HL-60 (cell line): Measurements from ENCODE around the gene LSM4.

Source experiments
- CTCF ChIP-seq: IDR thresholded peaks from one replicate; pipeline ENCODE4 v1.5.1; 2011; ENCODE audit warnings: low read length, control low read depth, inconsistent platforms; ENCODE audit not compliant: insufficient read depth
- GABPA ChIP-seq: IDR thresholded peaks from 2 replicates; pipeline ENCODE4 v1.6.1; 2012; ENCODE audit warnings: low read depth
- POLR2AphosphoS5 ChIP-seq: IDR thresholded peaks from 2 replicates; pipeline ENCODE4 v1.6.1; 2012; ENCODE audit warnings: low read depth
- REST ChIP-seq: IDR thresholded peaks from 2 replicates; pipeline ENCODE4 v1.6.1; 2012; ENCODE audit warnings: low read depth; ENCODE audit not compliant: insufficient replicate concordance
- SPI1 ChIP-seq: IDR thresholded peaks from 2 replicates; pipeline ENCODE4 v1.6.1; 2012; ENCODE audit warnings: low read depth, mild to moderate bottlenecking, borderline replicate concordance

- TF ChIP-seq CTCF (no peak), POLR2AphosphoS5 (no peak), REST (no peak), GABPA (no peak), SPI1 (no peak)
Measured at GRCh38 chr19:18301718-18302111, 21.2 kb downstream of the LSM4 start.
